HG02571 (cell line): ENCODE measurements around the gene CCL24.
"Not testable (repeated sequence)": the region's sequence is repeated elsewhere in the genome, so short reads cannot be mapped to it uniquely, and the experiment has no call there.

Source experiments
- ATAC-seq: cut with Tn5 transposase; IDR thresholded peaks from one replicate; pipeline ENCODE4 v1.9.1; 2021; ENCODE audit warnings: mild to moderate bottlenecking, moderate library complexity; ENCODE audit not compliant: unreplicated experiment

Gene CCL24, protein sequence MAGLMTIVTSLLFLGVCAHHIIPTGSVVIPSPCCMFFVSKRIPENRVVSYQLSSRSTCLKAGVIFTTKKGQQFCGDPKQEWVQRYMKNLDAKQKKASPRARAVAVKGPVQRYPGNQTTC

DNA sequence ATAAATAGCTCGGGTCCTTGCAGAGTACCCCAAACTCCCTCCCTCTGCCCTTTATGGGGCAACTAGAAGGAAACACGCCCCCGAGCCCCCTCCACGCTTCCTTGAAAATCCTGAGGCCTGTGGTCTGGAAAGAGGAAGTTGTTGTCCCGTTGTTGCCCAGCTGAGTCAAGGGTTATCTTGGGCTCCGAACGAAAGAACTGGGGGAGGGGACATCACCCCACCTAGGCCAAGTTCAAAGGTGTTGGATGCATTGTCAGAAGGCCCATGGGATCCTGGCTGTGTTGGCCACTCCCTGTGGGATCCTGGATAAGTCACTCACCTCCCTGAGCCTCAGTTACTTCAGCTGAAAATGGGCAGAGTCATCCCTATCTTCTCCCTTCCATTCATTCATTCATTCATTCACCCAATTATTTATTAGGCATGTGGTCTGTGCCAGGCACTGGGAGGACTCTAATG is at the start of gene CCL24:
Gene CCL24, minus strand, starts transcription at position 26 of the 456 bp plus-strand sequence. CDS start 91 bp downstream, outside the sequence.
- ATAC-seq = no peak

DNA sequence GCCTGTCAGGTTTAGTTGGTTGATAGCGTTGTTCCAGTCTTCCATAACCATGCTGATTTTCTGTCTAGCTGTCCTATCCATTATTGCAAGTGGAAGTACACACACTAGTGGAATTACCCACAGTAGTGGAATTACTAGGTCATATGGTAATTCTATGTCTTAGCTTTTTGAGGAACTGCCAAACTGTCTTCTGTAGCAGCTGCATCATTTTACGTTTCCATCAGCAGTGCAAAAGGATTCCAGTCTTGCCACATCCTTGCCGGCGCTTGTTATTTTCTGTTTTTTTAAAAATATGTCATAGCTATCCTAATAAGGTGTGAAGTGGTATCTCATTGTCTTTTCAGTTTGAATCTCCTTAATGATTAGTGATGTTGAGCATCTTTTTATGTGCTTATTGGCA is 48.0 kb upstream of the CCL24 start:
- no peak for ATAC-seq

GRCh38 chr7:75858410-75858809 is 44.8 kb upstream of the CCL24 start:
- ATAC-seq = no peak

GRCh38 chr7:75856536-75856935 is 42.9 kb upstream of the CCL24 start:
- ATAC-seq = no peak

DNA sequence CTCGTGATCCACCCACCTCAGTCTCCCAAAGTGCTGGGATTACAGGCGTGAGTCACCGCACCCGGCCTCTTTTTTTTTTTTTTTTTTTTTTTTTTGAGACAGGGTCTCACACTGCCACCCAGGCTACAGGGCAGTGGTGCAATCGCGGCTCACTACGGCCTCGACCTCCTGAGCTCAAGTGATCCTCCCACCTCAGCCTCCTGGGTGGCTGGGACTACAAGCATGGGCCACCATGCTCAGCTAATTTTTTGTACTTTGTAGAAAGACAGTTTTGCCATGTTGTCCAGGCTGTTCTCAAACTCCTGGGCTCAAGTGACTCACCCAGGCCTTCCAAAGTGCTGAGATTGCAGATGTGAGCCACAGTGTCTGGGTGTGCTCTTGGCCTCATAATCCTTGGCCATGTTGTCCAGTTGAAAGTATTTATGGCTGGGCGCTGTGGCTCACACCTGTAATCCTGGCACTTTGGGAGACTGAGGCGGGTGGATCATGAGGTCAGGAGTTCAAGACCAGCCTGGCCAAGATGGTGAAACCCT is 41.3 kb upstream of the CCL24 start:
- not testable (repeated sequence) for ATAC-seq

DNA sequence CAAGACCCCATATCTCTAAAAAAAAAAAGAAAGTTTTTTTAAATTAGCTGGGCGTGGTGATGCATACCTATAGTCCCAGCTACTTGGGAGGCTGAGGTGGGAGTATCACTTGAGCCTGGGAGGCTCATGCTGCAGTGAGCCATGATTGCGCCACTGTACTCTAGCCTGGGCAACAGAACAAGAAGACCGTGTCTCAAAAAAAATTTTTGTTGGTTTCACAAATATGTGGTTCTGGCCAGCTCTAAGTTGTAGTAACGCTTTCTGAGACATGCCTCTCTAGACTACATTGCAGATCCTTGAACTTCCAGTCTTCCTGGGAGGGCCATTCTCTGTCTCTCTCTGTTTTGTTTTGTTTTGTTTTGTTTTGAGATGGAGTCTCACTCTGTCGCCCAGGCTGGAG is 40.6 kb upstream of the CCL24 start:
- no peak for ATAC-seq

DNA sequence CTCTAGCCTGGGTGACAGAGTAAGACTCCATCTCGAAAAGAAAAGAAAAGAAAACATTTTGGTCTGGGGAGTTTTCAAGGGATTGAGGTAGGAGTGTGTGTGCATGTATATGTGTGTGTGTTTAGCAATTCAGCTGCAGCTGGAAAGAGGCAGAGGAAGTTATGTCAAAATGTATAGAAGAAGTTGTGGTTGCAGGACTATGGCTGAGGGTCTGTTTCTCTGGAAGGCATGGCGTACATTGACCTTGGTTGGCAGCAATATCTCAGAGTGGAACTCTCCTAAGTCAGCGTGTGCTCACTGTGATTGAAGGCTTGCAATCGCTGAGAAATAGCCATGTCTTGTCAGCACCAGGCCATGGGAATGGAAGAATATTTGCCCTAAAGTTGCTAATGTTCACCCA is 36.6 kb upstream of the CCL24 start:
- no peak for ATAC-seq

- ATAC-seq = no peak
Observed at GRCh38 chr7:75849573-75849972, 36.0 kb upstream of the CCL24 start.

- ATAC-seq = no peak
Observed at GRCh38 chr7:75847707-75848106, 34.1 kb upstream of the CCL24 start.

GRCh38 chr7:75845132-75845531 is 31.5 kb upstream of the CCL24 start:
- not testable (repeated sequence) for ATAC-seq

- no peak for ATAC-seq
Observed at GRCh38 chr7:75844158-75844557, 30.6 kb upstream of the CCL24 start.

- ATAC-seq = no peak
Observed at GRCh38 chr7:75843613-75844116, 30.1 kb upstream of the CCL24 start.

DNA sequence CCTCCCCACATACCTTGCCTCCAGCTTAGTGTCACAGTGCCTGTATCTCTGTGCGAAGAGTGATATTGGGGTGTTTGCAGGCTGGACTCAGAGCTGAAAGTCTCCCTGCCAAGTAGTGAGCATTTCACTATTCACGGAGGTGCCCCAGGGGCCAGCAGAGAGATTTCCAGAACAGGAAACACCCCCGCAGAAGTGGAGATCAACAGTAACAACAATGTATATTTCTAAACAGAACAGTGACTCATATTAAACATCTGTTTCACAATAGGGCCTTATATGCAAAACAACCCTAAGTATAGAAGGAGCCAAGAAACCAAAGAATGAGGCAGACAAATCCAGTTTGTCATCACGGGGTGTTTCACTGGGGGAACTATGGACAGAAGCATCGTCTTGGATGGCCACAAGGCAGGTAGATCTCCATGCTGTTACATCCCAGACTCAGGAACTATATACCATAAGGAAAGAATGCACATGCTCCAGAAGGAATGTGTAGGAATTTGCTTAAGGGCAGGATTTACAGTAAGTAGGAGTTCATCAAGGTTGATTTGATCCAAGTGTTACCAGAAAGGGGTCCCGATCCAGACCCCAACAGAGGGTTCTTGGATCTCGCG is 29.3 kb upstream of the CCL24 start:
- ATAC-seq = peak; percentile 87

DNA sequence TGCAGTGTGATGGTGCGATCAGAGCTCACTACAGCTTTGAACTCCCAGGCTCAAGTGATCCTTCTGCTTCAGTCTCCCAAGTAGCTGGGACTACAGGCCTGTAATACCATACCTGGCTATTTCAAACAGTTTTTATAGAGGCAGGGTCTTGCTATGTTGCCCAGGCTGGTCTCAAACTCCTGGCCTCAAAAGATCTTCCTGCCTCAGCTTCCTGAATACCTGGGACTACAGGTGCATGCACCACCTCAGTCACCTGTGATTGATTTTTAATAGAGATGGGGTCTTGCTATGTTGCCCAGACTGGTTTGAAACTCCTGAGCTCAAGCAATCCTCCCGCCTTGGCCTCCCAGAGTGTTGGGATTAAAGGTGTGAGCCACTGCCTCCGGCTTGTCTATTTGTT is 26.4 kb upstream of the CCL24 start:
- no peak for ATAC-seq

GRCh38 chr7:75838281-75838930 is 24.8 kb upstream of the CCL24 start:
- not testable (repeated sequence) for ATAC-seq

DNA sequence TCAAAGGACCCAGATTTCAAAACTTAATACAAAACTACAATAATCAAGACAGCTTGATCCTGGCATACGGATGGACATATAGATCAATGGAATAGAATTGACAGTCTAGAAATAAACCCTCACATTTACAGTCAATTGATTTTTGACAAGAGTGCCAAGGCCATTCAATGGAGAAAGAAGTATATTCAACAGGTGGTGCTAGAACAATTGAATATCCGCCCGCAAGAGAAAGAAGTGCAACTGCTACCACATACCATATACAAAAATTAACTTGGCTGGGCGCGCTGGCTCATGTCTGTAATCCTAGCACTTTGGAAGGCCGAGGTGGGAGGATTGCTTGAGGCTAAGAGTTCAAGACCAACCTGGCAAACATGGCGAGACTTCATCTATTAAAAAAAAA is 23.2 kb upstream of the CCL24 start:
- ATAC-seq = no peak

DNA sequence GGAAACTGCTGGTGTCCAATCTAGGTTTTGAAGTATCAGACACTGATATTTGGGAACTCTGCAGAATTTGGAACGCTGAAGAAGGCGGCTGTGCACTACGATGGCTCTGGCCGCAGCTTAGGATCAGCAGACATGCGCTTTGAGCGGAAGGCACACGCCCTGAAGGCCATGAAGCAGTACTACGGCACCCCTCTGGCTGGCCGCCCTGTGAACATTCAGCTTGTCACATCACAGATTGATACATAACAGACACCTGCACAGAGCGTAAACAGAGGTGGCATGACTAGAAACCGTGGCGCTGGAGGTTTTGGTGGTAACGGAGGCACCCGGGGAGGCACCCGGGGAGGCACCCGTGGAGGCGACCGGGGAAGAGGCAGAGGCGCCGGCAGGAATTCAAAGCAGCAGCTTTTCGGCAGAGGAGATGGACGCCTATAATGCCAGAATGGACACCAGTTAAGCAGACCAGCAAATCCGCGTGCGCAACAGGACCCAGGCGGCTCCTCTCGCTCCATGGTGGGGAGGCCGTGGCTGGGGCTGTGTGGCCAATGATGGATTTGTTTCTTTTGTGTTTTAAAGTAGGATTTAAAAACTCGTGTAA is 22.2 kb upstream of the CCL24 start:
- no peak for ATAC-seq

DNA sequence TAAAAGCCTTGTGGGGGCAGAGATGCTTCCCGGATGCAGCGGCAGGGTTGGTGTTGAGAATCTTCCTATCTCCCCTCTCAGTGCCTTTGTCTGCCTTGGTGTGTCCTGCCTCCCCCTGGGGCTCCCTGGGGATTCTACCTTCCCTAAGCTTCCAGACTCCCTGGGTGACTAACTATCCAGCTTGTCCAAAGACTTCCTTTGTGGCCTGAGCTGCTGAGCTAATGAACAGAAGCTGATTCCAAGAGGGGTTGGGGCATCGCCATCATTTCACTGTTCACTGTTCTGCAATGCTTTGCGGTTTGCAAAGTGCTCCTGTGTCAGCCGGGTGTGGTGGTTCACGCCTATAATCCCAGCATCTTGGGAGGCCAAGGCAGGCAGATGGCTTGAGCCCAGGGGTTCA is 20.1 kb upstream of the CCL24 start:
- ATAC-seq = not testable (repeated sequence)

DNA sequence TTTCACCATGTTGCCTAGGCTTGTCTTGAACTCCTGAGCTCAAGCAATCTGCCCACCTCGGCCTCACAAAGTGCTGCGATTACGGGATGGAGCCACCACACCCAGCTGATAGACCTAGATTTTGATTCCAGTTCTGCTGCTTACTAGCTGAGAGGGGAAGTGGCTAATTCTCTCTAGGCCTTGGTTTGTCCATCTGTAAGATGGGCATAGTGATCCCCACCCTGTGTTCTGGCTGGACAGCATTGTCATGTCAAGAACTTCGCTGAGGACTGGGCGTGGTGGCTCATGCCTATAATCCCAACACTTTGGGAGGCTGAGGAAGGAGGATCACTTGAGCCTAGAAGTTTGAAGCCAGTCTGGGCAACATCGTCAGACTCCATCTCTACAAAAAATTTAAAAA is 17.4 kb upstream of the CCL24 start:
- ATAC-seq = no peak

DNA sequence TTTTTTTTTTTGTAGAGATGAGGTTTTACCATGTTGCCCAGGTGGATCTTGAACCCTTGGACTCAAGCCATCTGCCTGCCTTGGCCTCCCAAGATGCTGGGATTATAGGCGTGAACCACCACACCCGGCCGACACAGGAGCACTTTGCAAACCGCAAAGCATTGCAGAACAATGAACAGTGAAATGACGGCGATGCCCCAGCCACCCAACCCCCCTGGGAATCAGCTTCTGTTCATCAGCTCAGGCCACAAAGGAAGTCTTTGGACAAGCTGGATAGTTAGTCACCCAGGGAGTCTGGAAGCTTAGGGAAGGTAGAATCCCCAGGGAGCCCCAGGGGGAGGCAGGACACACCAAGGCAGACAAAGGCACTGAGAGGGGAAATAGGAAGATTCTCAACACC is 16.1 kb upstream of the CCL24 start:
- not testable (repeated sequence) for ATAC-seq

DNA sequence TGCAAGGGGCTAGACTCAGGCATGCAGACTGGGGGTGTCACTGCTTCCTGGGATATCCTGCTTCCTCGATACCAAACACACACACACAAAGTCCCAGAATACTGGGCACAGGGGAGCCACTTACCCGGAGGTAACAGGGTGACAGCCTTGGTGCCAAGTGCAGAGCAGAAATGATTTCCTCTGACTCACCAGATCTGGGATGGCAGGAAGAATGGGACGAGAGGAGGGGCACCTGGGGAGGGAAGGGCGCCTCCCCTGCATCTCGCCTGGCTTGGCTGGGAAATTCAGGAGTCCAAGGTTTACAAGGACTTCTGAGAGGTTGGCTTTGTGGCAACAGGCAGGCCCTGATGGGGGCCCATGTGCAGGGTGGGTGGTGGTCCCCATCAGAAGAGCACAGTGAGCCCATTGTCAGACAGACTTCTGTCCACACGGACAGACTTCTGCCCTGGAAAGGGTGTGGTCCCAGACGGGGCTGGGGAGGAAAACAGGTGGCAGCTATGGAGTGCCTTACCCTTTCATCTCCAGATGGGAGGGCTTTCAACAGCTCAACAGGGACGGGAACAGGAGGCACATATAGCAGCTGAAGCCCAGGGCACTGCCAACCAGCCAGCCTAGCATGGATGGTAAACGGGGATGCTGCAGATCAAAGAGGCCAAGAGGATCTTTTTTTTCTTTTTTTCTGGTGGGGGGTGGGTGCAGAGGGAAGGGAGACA is 9.7 kb upstream of the CCL24 start:
- ATAC-seq = no peak
